Mesenchymal stem cell (in vitro differentiated cells and primary cell): Measurements from ENCODE around the gene PSG6.
"Not testable (repeated sequence)": the region's sequence is repeated elsewhere in the genome, so short reads cannot be mapped to it uniquely, and the experiment has no call there.

Source experiments
- DNase-seq: peaks from one replicate; pipeline ENCODE4 v3.0.0-alpha.2; 2013
- H2AFZ ChIP-seq: one replicate; pipeline ENCODE4 v1.6.1; 2013; ENCODE audit warnings: low read depth, mild to moderate bottlenecking, control low read depth, inconsistent platforms, low read length, moderate library complexity
- H2AK5ac ChIP-seq: 2 replicates; pipeline ENCODE4 v1.6.1; 2013; ENCODE audit warnings: low read length, moderate library complexity, mild to moderate bottlenecking, inconsistent platforms; ENCODE audit not compliant: severe bottlenecking
- H2BK120ac ChIP-seq: one replicate; pipeline ENCODE4 v1.6.1; 2013; ENCODE audit warnings: low read depth, mild to moderate bottlenecking, inconsistent platforms, low read length, moderate library complexity
- H2BK12ac ChIP-seq, 2 experiments: one replicate each; pipeline ENCODE4 v1.6.1; 2013; ENCODE audit warnings: inconsistent platforms in 2 of 2, low read length in 2 of 2, mild to moderate bottlenecking in 2 of 2, moderate library complexity in 2 of 2, control low read depth in 1 of 2
- H2BK15ac ChIP-seq: one replicate; pipeline ENCODE4 v1.6.1; 2013; ENCODE audit warnings: mild to moderate bottlenecking, low read depth, inconsistent platforms; ENCODE audit not compliant: poor library complexity, severe bottlenecking
- H2BK5ac ChIP-seq: 2 replicates; pipeline ENCODE4 v1.6.1; 2013; ENCODE audit warnings: low read depth, mild to moderate bottlenecking, low read length, control low read depth, inconsistent platforms; ENCODE audit not compliant: poor library complexity, severe bottlenecking
- H3K14ac ChIP-seq, 2 experiments: one replicate each; pipeline ENCODE4 v1.6.1; 2013; ENCODE audit warnings: inconsistent platforms in 2 of 2, low read length in 2 of 2, control low read depth in 1 of 2, mild to moderate bottlenecking in 1 of 2, moderate library complexity in 1 of 2
- H3K18ac ChIP-seq, 2 experiments: one replicate each; pipeline ENCODE4 v1.6.1; 2013; ENCODE audit warnings: inconsistent platforms in 2 of 2, low read length in 2 of 2, control low read depth in 1 of 2, low read depth in 1 of 2, mild to moderate bottlenecking in 1 of 2
- H3K23ac ChIP-seq, 2 experiments: one replicate each; pipeline ENCODE4 v1.6.1; 2013; ENCODE audit warnings: inconsistent platforms in 2 of 2, low read length in 2 of 2, mild to moderate bottlenecking in 2 of 2, moderate library complexity in 2 of 2, control low read depth in 1 of 2
- H3K27ac ChIP-seq: 2 replicates; pipeline ENCODE4 v1.5.1; 2013; ENCODE audit warnings: mild to moderate bottlenecking, moderate library complexity, low read length, control low read depth, inconsistent platforms; ENCODE audit not compliant: poor library complexity, severe bottlenecking
- H3K27me3 ChIP-seq, 2 experiments: 2 replicates each; pipeline versions ENCODE4 v1.6.1 to v1.7.0; 2013; ENCODE audit warnings: low read length in 2 of 2, mild to moderate bottlenecking in 2 of 2, moderate library complexity in 2 of 2, control low read depth in 1 of 2, inconsistent platforms in 1 of 2; ENCODE audit not compliant: control insufficient read depth in 1 of 2, insufficient read depth in 1 of 2
- H3K36me3 ChIP-seq, 2 experiments: 2 replicates each; pipeline versions ENCODE4 v1.6.1 to v1.7.0; 2013; ENCODE audit warnings: low read length in 2 of 2, control low read depth in 1 of 2, inconsistent platforms in 1 of 2, low read depth in 1 of 2, mild to moderate bottlenecking in 1 of 2; ENCODE audit not compliant: insufficient read depth in 2 of 2, control insufficient read depth in 1 of 2
- H3K4ac ChIP-seq, 2 experiments: one replicate each; pipeline ENCODE4 v1.6.1; 2013; ENCODE audit warnings: inconsistent platforms in 2 of 2, low read length in 2 of 2, mild to moderate bottlenecking in 2 of 2, moderate library complexity in 2 of 2, control low read depth in 1 of 2, low read depth in 1 of 2
- H3K4me1 ChIP-seq: 2 replicates; pipeline ENCODE4 v1.6.1; 2013; ENCODE audit warnings: low read depth, low read length, control low read depth; ENCODE audit not compliant: control insufficient read depth, insufficient read depth
- H3K4me2 ChIP-seq: 2 replicates; pipeline ENCODE4 v1.6.1; 2013; ENCODE audit warnings: low read length, mild to moderate bottlenecking, inconsistent platforms; ENCODE audit not compliant: poor library complexity, severe bottlenecking
- H3K4me3 ChIP-seq, 2 experiments: 2 replicates each; pipeline versions ENCODE4 v1.5.1 to v1.7.0; 2013; ENCODE audit warnings: low read length in 2 of 2, mild to moderate bottlenecking in 2 of 2, control low read depth in 1 of 2, low read depth in 1 of 2; ENCODE audit not compliant: insufficient read depth in 1 of 2
- H3K79me1 ChIP-seq: replicated peaks from 2 replicates; pipeline ENCODE4 v1.6.1; 2013; ENCODE audit warnings: mild to moderate bottlenecking, control low read depth, low read length, inconsistent platforms; ENCODE audit not compliant: poor library complexity, severe bottlenecking
- H3K9ac ChIP-seq: 2 replicates; pipeline ENCODE4 v1.7.0; 2013; ENCODE audit warnings: mild to moderate bottlenecking, low read length, moderate library complexity
- H3K9me3 ChIP-seq: 2 replicates; pipeline ENCODE4 v1.7.0; 2013; ENCODE audit warnings: mild to moderate bottlenecking, low read length; ENCODE audit not compliant: control insufficient read depth
- H4K8ac ChIP-seq: one replicate; pipeline ENCODE4 v1.6.1; 2013; ENCODE audit warnings: inconsistent platforms, mild to moderate bottlenecking, low read length, moderate library complexity
- H4K91ac ChIP-seq: one replicate; pipeline ENCODE4 v1.6.1; 2013; ENCODE audit warnings: mild to moderate bottlenecking, low read length, inconsistent platforms
- WGBS: methylation state at CpG from one replicate; pipeline ENCODE4 v1.1.7; 2013; ENCODE audit warnings: mixed read lengths; 5-methylcytosine and 5-hydroxymethylcytosine counted together

PSG6 gene

GRCh38 chr19:42882010-42882409 lies 35.7 kb downstream of the PSG6 start:
- not testable (repeated sequence) for H2BK12ac ChIP-seq, H4K8ac ChIP-seq, H2BK120ac ChIP-seq, H3K14ac ChIP-seq, H3K23ac ChIP-seq, H3K9me3 ChIP-seq, H3K27ac ChIP-seq, H2AK5ac ChIP-seq, H3K9ac ChIP-seq, H4K91ac ChIP-seq, DNase-seq, H3K79me1 ChIP-seq, H2AFZ ChIP-seq, H3K4me3 ChIP-seq, H3K27me3 ChIP-seq, H2BK5ac ChIP-seq, H3K18ac ChIP-seq, H3K36me3 ChIP-seq, H2BK15ac ChIP-seq, H3K4me1 ChIP-seq, H3K4me2 ChIP-seq, H3K4ac ChIP-seq
- WGBS, result 44% methylated on average over 5 of the region's 5 CpGs

GRCh38 chr19:42881279-42881678 lies 36.4 kb downstream of the PSG6 start:
- H3K9ac ChIP-seq, H3K9me3 ChIP-seq, H2BK5ac ChIP-seq: not testable (repeated sequence)

GRCh38 chr19:42880621-42881020 lies 37.1 kb downstream of the PSG6 start:
- not testable (repeated sequence) for H3K27me3 ChIP-seq, H3K18ac ChIP-seq, H3K36me3 ChIP-seq, H3K4me2 ChIP-seq, H3K79me1 ChIP-seq, H3K27ac ChIP-seq, H3K14ac ChIP-seq, H2BK15ac ChIP-seq, H2AK5ac ChIP-seq, H3K9ac ChIP-seq, H3K23ac ChIP-seq, H4K8ac ChIP-seq, H2BK12ac ChIP-seq, H3K4me3 ChIP-seq, H4K91ac ChIP-seq, H2BK120ac ChIP-seq, H3K4me1 ChIP-seq, H3K4ac ChIP-seq, H3K9me3 ChIP-seq, H2BK5ac ChIP-seq, H2AFZ ChIP-seq, DNase-seq
- 78% methylated on average over 9 of the region's 9 CpGs for WGBS

More at GRCh38 chr19:42881279-42881678, 36.4 kb downstream of the PSG6 start:
- 93% methylated on average over 6 of the region's 8 CpGs for WGBS
- not testable (repeated sequence) for H3K23ac ChIP-seq, H3K4me3 ChIP-seq, H3K4me1 ChIP-seq, H3K4ac ChIP-seq, H2BK120ac ChIP-seq, H2BK12ac ChIP-seq, H4K91ac ChIP-seq, H3K36me3 ChIP-seq, H3K27ac ChIP-seq, H3K14ac ChIP-seq, H3K27me3 ChIP-seq, H2BK15ac ChIP-seq, H4K8ac ChIP-seq, DNase-seq, H3K18ac ChIP-seq, H2AFZ ChIP-seq, H3K79me1 ChIP-seq, H3K4me2 ChIP-seq, H2AK5ac ChIP-seq

GRCh38 chr19:42879613-42880012 lies 38.1 kb downstream of the PSG6 start, which contains the start of gene PSG1:
TSS of gene PSG1 (minus strand) at chr19:42879713. CDS start at chr19:42879581, 132 bp downstream.
- Histone ChIP-seq H2BK120ac (no peak within 1 kb of the TSS), H4K91ac (no peak within 1 kb of the TSS), H3K4me3 (no peak within 1 kb of the TSS), H2AFZ (no peak within 1 kb of the TSS), H2BK15ac (no peak within 1 kb of the TSS), H3K79me1 (no peaks in the 10 kb centered on the region), H3K9ac (no peak within 1 kb of the TSS), H2BK12ac (no peak within 1 kb of the TSS), H3K14ac (no peak within 1 kb of the TSS), H3K4me1 (no peaks in the 10 kb centered on the region), H3K18ac (no peak within 1 kb of the TSS), H3K23ac (no peak within 1 kb of the TSS), H2BK5ac (no peak within 1 kb of the TSS), H3K27ac (no peak within 1 kb of the TSS), H3K4ac (no peak within 1 kb of the TSS), H3K9me3 (no peaks in the 10 kb centered on the region), H4K8ac (no peak within 1 kb of the TSS), H3K4me2 (no peak within 1 kb of the TSS), H2AK5ac (no peak within 1 kb of the TSS), H3K27me3 (no peaks in the 10 kb centered on the region), H3K36me3 (no peaks in the 10 kb centered on the region)
- 53% methylated on average over 2 of the region's 2 CpGs for WGBS
- DNase-seq, result no peak
